GM21423 (cell line): ENCODE results near the gene KDM4B.
"Not testable (repeated sequence)": the region's sequence is repeated elsewhere in the genome, so short reads cannot be mapped to it uniquely, and the experiment has no call there.

Experiments used
- ATAC-seq: cut with Tn5 transposase; IDR thresholded peaks from one replicate; pipeline ENCODE4 v1.9.1; 2021; ENCODE audit warnings: mild to moderate bottlenecking, moderate library complexity; ENCODE audit not compliant: unreplicated experiment

The KDM4B gene

GRCh38 chr19:5147074-5147977 lies 178.4 kb downstream of the KDM4B start:
- ATAC-seq, result no peak

DNA sequence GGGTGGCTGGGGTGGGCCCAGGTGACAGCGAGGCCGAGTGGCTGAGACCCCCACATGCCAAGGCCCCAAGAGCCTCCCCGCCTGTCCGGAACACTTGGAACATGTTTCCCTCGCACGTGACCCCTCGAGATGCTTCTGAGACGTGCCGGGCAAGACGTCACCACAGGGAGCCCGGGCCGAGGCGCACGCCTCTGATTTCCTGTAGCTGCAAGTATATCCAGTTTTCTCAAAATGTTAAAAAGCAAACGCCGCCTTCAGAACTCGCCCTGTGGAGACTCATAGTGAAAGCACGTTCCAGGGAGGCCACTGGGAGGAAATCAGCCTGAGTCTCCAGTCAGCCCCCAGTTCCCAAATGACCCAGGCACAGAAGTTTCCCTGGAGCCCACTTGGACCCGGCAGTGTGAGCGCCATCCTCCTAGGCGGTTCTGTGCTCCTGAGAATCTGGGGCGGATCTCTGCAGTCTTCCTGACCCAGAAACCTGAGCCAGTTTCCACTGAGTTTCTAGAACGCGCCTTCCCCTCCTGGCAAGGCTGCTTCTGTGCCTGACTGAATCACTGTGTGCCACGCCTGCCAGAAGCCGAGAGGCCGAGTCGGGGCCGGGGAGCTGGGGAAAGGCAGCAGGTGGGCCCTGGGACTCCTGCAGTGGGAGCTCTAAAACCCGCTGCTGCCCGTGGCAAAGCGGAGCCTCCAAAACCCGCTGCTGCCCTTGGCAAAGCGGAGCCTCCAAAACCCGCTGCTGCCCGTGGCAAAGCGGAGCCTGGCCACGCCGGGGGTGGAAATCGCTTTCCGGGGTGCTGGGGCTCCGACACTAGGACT lies 179.3 kb downstream of the KDM4B start:
- no peak for ATAC-seq

DNA sequence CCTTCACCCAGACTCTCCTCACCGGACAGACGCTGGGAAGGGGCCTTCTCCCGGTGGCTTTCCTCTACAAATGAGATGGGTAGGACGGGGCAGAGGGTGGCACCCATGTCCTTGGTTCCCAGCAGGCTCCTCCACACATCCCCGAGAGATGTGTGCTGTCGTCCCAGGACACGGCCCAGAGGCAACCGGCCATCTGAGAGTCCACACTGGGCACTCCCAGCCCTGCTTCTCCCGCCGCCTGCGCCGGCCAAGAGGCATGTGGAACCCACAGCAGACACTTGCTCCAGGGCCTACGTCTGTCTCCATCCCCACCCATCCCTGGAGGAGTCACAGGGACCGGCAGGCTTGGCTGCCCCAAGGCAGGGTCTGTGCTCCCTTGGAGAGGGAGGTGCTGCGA lies 179.9 kb downstream of the KDM4B start:
- no peak for ATAC-seq

GRCh38 chr19:5149508-5149907 lies 180.6 kb downstream of the KDM4B start:
- no peak for ATAC-seq

DNA sequence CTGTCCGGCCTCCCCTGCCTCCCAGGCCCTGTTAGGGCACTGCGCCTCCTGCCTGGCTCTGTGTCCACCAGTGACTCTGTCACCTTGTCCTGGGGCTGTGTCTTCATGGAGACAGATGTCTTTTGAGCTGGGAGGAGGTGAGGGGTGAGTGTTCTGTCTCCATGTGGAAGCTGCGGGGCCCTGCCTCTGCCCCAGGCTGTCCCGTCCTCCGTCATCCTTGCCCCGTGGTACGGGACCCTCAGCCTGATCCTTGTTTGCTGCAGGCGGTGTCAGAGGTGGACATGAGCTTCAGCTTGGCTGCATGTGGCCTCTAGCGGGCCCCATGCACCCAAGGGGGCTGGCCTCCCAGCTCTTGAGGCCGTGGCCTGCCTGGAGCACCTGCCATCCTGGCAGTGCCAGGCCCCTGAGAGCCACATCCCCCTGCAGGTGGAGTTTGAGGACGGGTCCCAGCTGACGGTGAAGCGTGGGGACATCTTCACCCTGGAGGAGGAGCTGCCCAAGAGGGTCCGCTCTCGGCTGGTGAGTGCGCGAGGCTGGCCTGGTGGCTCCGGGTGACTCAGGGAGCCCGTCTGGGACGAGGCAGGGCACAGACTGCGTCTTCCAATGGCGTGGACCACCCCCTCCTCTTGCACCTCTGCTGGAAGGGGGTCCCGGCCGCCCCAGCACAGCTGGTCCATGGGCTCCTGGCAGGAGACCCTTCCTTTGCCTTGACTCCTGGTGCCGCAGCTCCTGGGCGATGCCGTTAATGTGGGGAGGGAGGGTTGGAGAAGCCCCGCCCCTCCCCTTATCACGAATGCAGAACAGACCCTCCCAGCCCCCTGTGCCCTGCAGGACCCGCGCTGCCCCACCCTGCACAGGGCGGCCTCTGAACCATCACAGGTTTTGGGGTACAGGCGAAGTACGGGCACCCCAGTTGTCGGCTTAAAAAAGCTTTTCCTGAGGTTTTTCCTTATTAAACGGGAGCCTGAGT lies 181.3 kb downstream of the KDM4B start:
- no peak for ATAC-seq

DNA sequence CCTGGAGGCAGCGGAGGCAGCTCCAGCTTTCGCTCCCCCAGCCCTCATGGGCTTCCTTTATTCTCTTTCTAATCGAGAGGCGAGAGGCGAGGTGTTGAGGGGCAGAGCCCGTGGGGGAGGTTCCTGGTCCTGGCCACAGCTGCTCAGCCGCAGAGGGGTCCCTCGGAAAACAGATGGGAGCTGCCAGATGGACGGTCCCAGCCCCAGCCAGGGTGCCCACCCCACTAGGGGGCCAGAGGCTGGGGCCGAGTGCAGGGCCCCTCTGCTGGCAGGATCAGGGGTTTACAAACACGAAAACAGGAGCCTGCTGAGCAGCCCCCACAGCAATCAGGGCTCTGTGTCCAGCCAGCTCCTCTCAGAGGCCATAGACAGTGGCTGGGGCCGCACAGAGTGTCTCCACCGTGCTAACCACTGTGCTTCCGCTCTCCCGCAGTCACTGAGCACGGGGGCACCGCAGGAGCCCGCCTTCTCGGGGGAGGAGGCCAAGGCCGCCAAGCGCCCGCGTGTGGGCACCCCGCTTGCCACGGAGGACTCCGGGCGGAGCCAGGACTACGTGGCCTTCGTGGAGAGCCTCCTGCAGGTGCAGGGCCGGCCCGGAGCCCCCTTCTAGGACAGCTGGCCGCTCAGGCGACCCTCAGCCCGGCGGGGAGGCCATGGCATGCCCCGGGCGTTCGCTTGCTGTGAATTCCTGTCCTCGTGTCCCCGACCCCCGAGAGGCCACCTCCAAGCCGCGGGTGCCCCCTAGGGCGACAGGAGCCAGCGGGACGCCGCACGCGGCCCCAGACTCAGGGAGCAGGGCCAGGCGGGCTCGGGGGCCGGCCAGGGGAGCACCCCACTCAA lies 182.2 kb downstream of the KDM4B start:
- no peak for ATAC-seq

GRCh38 chr19:5152013-5152763 lies 183.3 kb downstream of the KDM4B start:
- ATAC-seq, result no peak

GRCh38 chr19:5152767-5153532 lies 184.0 kb downstream of the KDM4B start:
- no peak for ATAC-seq

DNA sequence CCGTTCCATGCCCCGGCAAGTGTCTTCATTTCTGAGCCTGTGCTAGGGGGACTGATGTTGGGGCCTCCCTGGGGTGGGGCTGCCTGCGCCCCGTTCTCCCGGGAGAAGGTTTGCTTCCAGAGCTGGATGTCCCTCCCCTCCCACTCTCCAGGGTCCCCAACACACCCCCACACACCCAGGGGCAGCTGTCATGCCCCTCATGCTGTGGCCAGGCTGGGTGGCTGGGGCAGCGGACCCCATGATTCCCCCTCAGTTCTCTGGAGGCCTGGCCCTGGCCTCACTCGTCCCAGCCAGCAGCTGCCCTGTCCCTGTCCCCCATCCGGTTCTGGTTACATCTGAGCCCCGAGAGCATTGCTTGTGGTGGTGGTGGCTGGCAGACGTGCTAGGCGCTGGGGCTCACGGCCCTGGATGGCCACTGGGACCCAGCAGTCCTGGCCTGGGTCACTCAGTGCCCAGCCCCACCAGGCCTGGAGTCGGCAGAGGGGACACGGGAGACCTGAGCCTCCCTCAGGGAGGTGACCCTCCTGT lies 184.8 kb downstream of the KDM4B start:
- ATAC-seq, result no peak

DNA sequence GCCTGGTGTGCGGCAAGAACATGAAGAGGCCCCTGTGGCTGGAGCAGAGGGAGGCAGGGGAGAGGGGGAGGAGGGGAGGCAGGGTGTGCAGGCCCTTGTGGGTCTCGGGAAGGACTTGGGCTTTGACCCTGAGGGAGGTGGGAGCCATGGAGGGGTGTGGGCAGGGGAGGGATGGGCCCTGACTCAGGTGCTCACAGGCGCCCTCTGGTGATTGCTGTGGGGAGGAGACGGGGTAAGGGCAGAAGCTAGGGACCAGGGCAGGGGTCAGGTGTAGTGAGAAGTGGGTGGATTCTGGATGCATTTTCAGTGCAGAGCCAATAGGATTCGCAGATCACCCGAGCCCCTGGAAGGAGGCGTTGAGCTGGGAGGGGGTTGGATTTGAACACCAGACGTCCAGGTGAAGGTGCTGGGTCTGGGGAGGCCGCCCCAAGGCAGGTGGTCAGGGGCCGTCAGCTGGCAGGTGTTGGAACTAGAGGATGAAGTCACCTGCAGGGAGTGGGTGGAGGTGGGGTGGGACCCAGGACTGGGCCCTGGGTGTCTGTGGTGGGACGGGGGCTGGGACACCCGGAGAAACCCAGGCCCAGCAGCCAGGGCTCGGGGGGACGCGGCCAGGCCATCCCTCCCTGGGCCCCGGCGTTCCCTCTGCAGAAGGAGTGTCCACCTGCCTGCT lies 185.4 kb downstream of the KDM4B start:
- no peak for ATAC-seq

- ATAC-seq, result no peak
Measured at GRCh38 chr19:5154799-5155426, 186.0 kb downstream of the KDM4B start.

DNA sequence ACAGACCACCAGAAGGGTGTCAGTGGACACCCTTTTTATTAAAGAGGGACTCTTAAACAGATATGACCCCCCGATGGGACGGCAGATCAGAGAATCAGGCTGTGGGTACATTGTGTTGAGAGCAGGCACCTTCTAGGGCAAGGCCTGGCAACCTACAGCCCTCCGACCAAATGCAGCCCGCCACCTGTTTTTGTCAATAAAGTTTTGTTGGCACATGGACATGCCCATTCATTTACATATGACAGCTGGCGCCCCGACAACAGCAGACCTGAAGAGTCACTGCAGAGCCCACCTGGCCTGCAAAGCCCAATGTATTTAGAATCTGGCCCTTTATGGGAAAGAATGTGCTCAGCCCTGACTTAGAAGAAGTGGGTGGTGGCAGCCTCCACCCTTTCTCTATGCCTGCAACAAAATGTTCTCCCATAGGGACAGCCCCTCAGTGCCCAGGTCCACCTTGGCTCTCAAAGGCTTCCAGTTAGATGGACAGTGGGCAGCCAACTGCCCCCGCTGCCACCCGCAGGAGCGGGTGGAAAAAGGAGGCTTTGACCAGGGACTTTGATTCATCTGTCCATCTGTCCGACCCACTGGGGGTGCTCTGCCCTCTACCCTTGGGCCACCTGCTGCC lies 186.8 kb downstream of the KDM4B start:
- no peak for ATAC-seq

GRCh38 chr19:5156231-5156986 lies 187.5 kb downstream of the KDM4B start:
- no peak for ATAC-seq

GRCh38 chr19:5157186-5157585 lies 188.3 kb downstream of the KDM4B start:
- ATAC-seq, result no peak

DNA sequence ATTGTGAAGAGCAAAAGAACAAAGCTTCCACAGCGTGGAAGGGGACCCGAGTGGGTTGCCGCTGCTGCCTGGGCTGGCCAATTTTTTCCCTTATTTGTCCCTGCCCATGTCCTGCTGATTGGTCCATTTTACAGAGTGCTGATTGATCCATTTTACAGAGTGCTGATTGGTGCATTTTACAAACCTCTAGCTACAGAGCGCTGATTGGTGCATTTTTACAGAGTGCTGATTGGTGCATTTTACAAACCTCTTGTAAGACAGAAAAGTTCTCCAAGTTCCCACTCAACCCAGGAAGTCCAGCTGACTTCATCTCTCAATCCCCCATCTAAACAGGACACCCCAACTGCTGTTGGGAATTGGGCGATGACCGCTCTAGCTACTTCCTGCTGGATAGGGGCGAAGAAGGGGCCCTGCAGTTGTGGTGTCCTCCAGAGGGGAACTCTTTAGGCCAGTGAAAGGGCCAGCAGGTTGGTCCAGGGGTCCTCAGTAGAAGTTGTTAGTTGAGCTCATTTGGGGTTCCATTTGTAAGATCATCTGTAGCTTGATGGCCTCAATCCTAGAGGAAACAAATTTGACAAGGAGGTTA lies 189.7 kb downstream of the KDM4B start:
- not testable (repeated sequence) for ATAC-seq
